ENCODE data around the gene NOVA2.

The NOVA2 gene

DNA sequence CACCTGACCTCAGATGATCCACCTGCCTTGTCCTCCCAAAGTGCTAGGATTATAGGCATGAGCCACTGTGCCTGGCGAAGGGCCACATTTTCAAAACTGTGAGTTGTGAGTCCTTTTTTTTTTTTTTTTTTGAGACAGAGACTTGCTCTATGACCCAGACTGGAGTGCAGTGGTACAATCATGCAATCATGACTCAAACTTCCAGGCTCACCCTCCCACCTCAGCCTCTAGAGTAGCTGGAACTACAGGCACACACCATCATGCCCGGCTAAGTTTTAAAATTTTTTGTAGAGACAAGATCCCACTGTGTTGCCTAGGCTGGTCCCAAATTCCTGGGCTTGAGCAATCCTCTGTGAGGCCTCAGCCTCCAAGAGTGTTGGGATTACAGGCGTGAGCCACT, 67.4 kb downstream of the NOVA2 start:
- DNase-seq (ENCODE audit: extremely low read depth, insufficient read length), result no peak
- H3K4me3 ChIP-seq (replicated peaks; ENCODE audit: low read depth, low read length), result no peak overlapping the region
- TF ChIP-seq, protein P1, sequence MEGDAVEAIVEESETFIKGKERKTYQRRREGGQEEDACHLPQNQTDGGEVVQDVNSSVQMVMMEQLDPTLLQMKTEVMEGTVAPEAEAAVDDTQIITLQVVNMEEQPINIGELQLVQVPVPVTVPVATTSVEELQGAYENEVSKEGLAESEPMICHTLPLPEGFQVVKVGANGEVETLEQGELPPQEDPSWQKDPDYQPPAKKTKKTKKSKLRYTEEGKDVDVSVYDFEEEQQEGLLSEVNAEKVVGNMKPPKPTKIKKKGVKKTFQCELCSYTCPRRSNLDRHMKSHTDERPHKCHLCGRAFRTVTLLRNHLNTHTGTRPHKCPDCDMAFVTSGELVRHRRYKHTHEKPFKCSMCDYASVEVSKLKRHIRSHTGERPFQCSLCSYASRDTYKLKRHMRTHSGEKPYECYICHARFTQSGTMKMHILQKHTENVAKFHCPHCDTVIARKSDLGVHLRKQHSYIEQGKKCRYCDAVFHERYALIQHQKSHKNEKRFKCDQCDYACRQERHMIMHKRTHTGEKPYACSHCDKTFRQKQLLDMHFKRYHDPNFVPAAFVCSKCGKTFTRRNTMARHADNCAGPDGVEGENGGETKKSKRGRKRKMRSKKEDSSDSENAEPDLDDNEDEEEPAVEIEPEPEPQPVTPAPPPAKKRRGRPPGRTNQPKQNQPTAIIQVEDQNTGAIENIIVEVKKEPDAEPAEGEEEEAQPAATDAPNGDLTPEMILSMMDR (IDR thresholded peaks at IDR 0.05; ENCODE audit: insufficient read depth, low read length, poor library complexity, severe bottlenecking), result no peak
- H3K36me3 ChIP-seq (ENCODE audit: control insufficient read depth, insufficient read depth, low read length), result no peaks in the 10 kb centered on the region
- no peaks in the 10 kb centered on the region for H3K27me3 ChIP-seq (replicated peaks; ENCODE audit: control insufficient read depth, insufficient read depth, low read length)

DNA sequence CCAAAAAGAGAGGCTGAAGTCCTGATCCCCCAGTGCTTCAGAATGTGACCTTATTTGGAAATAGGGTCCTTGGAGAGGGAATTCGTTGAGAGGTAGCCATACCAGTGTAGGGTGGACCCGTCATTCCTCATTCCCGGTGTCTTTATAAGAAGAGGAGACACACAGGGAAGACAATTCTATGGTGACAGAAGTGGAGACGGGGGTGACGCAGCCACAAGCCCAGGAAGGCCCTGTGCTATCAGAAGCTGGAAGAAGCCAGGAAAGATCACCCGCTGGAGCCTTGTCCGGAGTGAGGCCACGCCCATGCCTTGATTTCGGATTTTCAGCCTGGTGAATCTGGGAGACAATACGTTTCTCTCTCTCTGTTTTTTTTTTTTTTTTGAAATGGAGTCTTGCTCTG, 68.7 kb downstream of the NOVA2 start:
- DNase-seq (ENCODE audit: extremely low read depth, insufficient read length), result no peak
- H3K27me3 ChIP-seq (replicated peaks; ENCODE audit: control insufficient read depth, insufficient read depth, low read length), result no peaks in the 10 kb centered on the region
- no peaks in the 10 kb centered on the region for H3K36me3 ChIP-seq (ENCODE audit: control insufficient read depth, insufficient read depth, low read length)
- TF ChIP-seq, protein P1 (IDR thresholded peaks at IDR 0.05; ENCODE audit: insufficient read depth, low read length, poor library complexity, severe bottlenecking), result no peak
- H3K4me3 ChIP-seq (replicated peaks; ENCODE audit: low read depth, low read length), result no peak overlapping the region

DNA sequence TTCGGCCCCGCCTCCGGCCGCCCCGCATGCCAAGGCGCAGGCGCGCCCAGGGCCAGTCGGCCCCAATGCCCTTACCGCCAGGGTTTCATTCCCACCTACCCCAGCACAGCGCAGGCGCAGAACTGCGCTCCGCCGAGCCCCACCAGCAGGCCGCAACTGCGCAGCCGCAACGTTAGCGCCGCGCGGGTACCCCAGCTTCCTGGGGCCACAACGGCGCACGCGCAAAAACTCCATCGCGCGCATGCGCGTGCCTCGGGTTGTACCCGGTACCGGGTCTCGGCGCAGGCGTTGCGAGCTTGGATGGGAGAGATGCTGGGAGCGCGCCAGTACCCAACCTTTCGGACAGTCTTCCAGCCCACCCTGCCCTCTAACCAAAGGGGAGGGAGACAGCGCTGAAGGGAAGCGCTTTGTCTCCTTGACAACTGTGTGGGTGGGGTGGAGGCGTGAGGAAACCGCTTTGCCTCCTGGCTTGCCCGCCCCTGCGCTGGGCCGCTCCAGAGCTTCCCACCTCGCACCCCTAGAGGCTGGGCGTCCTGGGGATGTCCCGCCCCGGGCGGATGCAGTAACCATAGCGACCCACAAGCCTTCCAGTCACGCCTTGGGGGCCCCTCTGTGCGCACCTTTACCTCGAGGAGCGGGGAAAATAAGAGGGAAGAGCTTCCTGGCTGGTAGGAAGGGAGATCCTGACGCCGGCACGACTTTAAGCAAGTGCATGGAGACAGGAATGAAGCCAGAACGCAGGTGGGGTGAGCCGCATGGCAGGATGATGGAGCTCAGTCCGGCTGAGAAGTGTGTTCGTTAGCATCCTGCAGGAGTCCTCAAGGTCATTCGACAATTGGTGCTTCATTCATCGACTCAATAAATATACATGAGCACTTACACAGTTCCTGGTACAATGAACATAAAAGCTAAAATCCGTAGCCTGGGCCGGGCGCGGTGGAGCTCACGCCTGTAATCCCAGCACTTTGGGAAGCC, 70.7 kb downstream of the NOVA2 start:
- TF ChIP-seq, protein P1 (IDR thresholded peaks at IDR 0.05; ENCODE audit: insufficient read depth, low read length, poor library complexity, severe bottlenecking), result no peak
- H3K4me3 ChIP-seq (replicated peaks; ENCODE audit: low read depth, low read length), result peak overlapping the region; percentile 84
- DNase-seq (ENCODE audit: extremely low read depth, insufficient read length), result peak; percentile 99
- H3K36me3 ChIP-seq (ENCODE audit: control insufficient read depth, insufficient read depth, low read length), result no peaks in the 10 kb centered on the region
- H3K27me3 ChIP-seq (replicated peaks; ENCODE audit: control insufficient read depth, insufficient read depth, low read length), result no peaks in the 10 kb centered on the region

- DNase-seq (ENCODE audit: extremely low read depth, insufficient read length), result no peak
- TF ChIP-seq, protein P1 (IDR thresholded peaks at IDR 0.05; ENCODE audit: insufficient read depth, low read length, poor library complexity, severe bottlenecking), result no peak
- Histone ChIP-seq H3K27me3 (replicated peaks; ENCODE audit: control insufficient read depth, insufficient read depth, low read length) (no peaks in the 10 kb centered on the region), H3K36me3 (ENCODE audit: control insufficient read depth, insufficient read depth, low read length) (no peaks in the 10 kb centered on the region; the same call in 1 of the 2 replicates), H3K4me3 (replicated peaks; ENCODE audit: low read depth, low read length) (peak within 1 kb of the TSS; percentile 84)
Observed at GRCh38 chr19:45901912-45902650, 71.6 kb downstream of the NOVA2 start, which contains the start of gene MYPOP. Gene MYPOP (minus strand): TSS chr19:45902613. CDS start chr19:45901773, 840 bp downstream.

- Histone ChIP-seq H3K4me3 (replicated peaks; ENCODE audit: low read depth, low read length) (peak overlapping the region; percentile 84), H3K36me3 (ENCODE audit: control insufficient read depth, insufficient read depth, low read length) (no peaks in the 10 kb centered on the region; the same call in 1 of the 2 replicates), H3K27me3 (replicated peaks; ENCODE audit: control insufficient read depth, insufficient read depth, low read length) (no peaks in the 10 kb centered on the region)
- TF ChIP-seq, protein P1 (IDR thresholded peaks at IDR 0.05; ENCODE audit: insufficient read depth, low read length, poor library complexity, severe bottlenecking), result no peak
- DNase-seq (ENCODE audit: extremely low read depth, insufficient read length), result no peak
Observed at GRCh38 chr19:45901432-45901911, 72.2 kb downstream of the NOVA2 start.
